ENCODE measurements around the gene SNAP29. TPM values are rescaled to one million over a fixed set of nuclear protein-coding genes. Genes with fewer than 3 reads are reported as not detected.
"Not testable (repeated sequence)": the region's sequence is repeated elsewhere in the genome, so short reads cannot be mapped to it uniquely, and the experiment has no call there.

Gene SNAP29
- total RNA-seq, 4 donors from 2014 or later = 19.1 to 29.8 (median 22.8) TPM

GRCh38 chr22:20834725-20835124 lies 24.1 kb upstream of the SNAP29 start:
- Histone ChIP-seq H3K4me1 (no peaks in the 10 kb centered on the region), H3K27me3 (no peaks in the 10 kb centered on the region), H3K9me3 (no peaks in the 10 kb centered on the region), H3K4me3 (no peak overlapping the region), H3K27ac (no peak overlapping the region), H3K36me3 (peaks cover 39% of the 10 kb centered on the region)
- 87% methylated on average over 3 of the region's 3 CpGs for WGBS
- TF ChIP-seq POLR2A (IDR thresholded peaks at IDR 0.05) = no peak
- no peak for TF ChIP-seq POLR2AphosphoS5 (IDR thresholded peaks at IDR 0.05)
- no peak for TF ChIP-seq EP300 (IDR thresholded peaks at IDR 0.05)
- no peak for TF ChIP-seq CTCF (IDR thresholded peaks at IDR 0.05)
- no peak for DNase-seq (ENCODE audit: low spot score in 2 of 2)

GRCh38 chr22:20836987-20837823 lies 21.6 kb upstream of the SNAP29 start:
- no peak for TF ChIP-seq EP300 (IDR thresholded peaks at IDR 0.05)
- no peak for TF ChIP-seq CTCF (IDR thresholded peaks at IDR 0.05)
- no peak for TF ChIP-seq POLR2AphosphoS5 (IDR thresholded peaks at IDR 0.05)
- TF ChIP-seq POLR2A (IDR thresholded peaks at IDR 0.05) = no peak
- no peak for DNase-seq (ENCODE audit: low spot score in 2 of 2)
- peaks cover 19% of the 10 kb centered on the region for H3K36me3 ChIP-seq
- no peaks in the 10 kb centered on the region for H3K27me3 ChIP-seq
- H3K27ac ChIP-seq = no peak overlapping the region
- H3K4me1 ChIP-seq = no peaks in the 10 kb centered on the region
- no peak overlapping the region for H3K4me3 ChIP-seq
- H3K9me3 ChIP-seq = no peaks in the 10 kb centered on the region
- 99% methylated on average over 2 of the region's 2 CpGs for WGBS

GRCh38 chr22:20839354-20839753 lies 19.5 kb upstream of the SNAP29 start:
- not testable (repeated sequence) for H3K36me3 ChIP-seq; H3K4me3 ChIP-seq; DNase-seq (ENCODE audit: low spot score in 2 of 2); H3K27me3 ChIP-seq; H3K27ac ChIP-seq; H3K9me3 ChIP-seq
- WGBS = 99% methylated on average over 10 of the region's 10 CpGs
- H3K4me1 ChIP-seq = peaks cover 12% of the 10 kb centered on the region

GRCh38 chr22:20839837-20840645 lies 18.8 kb upstream of the SNAP29 start:
- Histone ChIP-seq H3K36me3 (no peaks in the 10 kb centered on the region), H3K9me3 (no peaks in the 10 kb centered on the region), H3K4me3 (no peak overlapping the region), H3K4me1 (peaks cover 12% of the 10 kb centered on the region), H3K27me3 (no peaks in the 10 kb centered on the region), H3K27ac (no peak overlapping the region)
- no peak for DNase-seq (ENCODE audit: low spot score in 2 of 2)
- WGBS = 82% methylated on average over 3 of the region's 3 CpGs
- TF ChIP-seq POLR2AphosphoS5 (IDR thresholded peaks at IDR 0.05) = no peak
- no peak for TF ChIP-seq POLR2A (IDR thresholded peaks at IDR 0.05)
- TF ChIP-seq EP300 (IDR thresholded peaks at IDR 0.05) = no peak
- TF ChIP-seq CTCF (IDR thresholded peaks at IDR 0.05) = no peak

GRCh38 chr22:20840646-20841371 lies 18.0 kb upstream of the SNAP29 start:
- no peak overlapping the region for H3K4me3 ChIP-seq
- no peak for TF ChIP-seq CTCF (IDR thresholded peaks at IDR 0.05)
- no peak for TF ChIP-seq POLR2A (IDR thresholded peaks at IDR 0.05)
- no peak for TF ChIP-seq POLR2AphosphoS5 (IDR thresholded peaks at IDR 0.05)
- TF ChIP-seq EP300 (IDR thresholded peaks at IDR 0.05) = no peak
- 93% methylated on average over 8 of the region's 8 CpGs for WGBS
- no peaks in the 10 kb centered on the region for H3K9me3 ChIP-seq
- peaks cover 12% of the 10 kb centered on the region for H3K4me1 ChIP-seq
- H3K36me3 ChIP-seq = no peaks in the 10 kb centered on the region
- H3K27me3 ChIP-seq = no peaks in the 10 kb centered on the region
- H3K27ac ChIP-seq = no peak overlapping the region
- no peak for DNase-seq (ENCODE audit: low spot score in 2 of 2)

Measured in suprapubic skin (tissue), 4 donors.